CD14-positive monocyte (primary cell): Measurements from ENCODE around the gene ACKR4. TPM values are rescaled to one million over a fixed set of nuclear protein-coding genes. Genes with fewer than 3 reads are reported as not detected.

Experiments
- DNase-seq, 3 donors: peaks; one replicate each; pipeline ENCODE4 v3.0.0-alpha.2; 2011 to 2022
- H2AFZ ChIP-seq: 2 replicates; pipeline ENCODE4 v1.6.0; 2012; ENCODE audit warnings: mild to moderate bottlenecking, low read depth, low read length, inconsistent platforms; ENCODE audit not compliant: insufficient read depth, poor library complexity, severe bottlenecking
- H3K27ac ChIP-seq, 2 donors: 1 replicate in 1 of 2; 2 replicates in 1 of 2; pipeline ENCODE4 v1.5.1; 2012 to 2013; ENCODE audit warnings: low read length in 2 of 2, control low read depth in 1 of 2, inconsistent platforms in 1 of 2, low read depth in 1 of 2, mild to moderate bottlenecking in 1 of 2
- H3K27me3 ChIP-seq, 2 donors: one replicate each; pipeline versions ENCODE4 v1.6.0 to v1.6.1; 2011 to 2013; ENCODE audit warnings: low read length in 2 of 2; ENCODE audit not compliant: control insufficient read depth in 2 of 2, insufficient read depth in 2 of 2
- H3K36me3 ChIP-seq, 2 donors: replicated peaks in 1 of 2; 1 replicate in 1 of 2; 2 replicates in 1 of 2; pipeline versions ENCODE4 v1.5.1 to v1.6.1; 2012 to 2013; ENCODE audit warnings: low read length in 2 of 2, control low read depth in 1 of 2, inconsistent platforms in 1 of 2, mild to moderate bottlenecking in 1 of 2; ENCODE audit not compliant: insufficient read depth in 2 of 2, control insufficient read depth in 1 of 2
- H3K4me1 ChIP-seq, 2 donors: 1 replicate in 1 of 2; 2 replicates in 1 of 2; pipeline versions ENCODE4 v1.5.1 to v1.6.1; 2012 to 2013; ENCODE audit warnings: low read length in 2 of 2, control low read depth in 1 of 2, inconsistent platforms in 1 of 2, mild to moderate bottlenecking in 1 of 2, moderate library complexity in 1 of 2; ENCODE audit not compliant: insufficient read depth in 2 of 2, control insufficient read depth in 1 of 2
- H3K4me2 ChIP-seq: replicated peaks from 2 replicates; pipeline ENCODE3; 2012; ENCODE audit warnings: low read length, moderate library complexity, mild to moderate bottlenecking; ENCODE audit not compliant: poor library complexity, severe bottlenecking; ENCODE audit errors: extremely low read depth
- H3K4me3 ChIP-seq, 3 experiments: fragments of 200-600 bp in 1 of 3; sonication (generic) in 1 of 3; replicated peaks in 1 of 3; 1 replicate in 2 of 3; 2 replicates in 1 of 3; pipeline ENCODE4 v1.5.1; 2011 to 2013; ENCODE audit warnings: low read length in 3 of 3, mild to moderate bottlenecking in 3 of 3, control low read depth in 2 of 3, low read depth in 2 of 3, inconsistent platforms in 1 of 3, moderate library complexity in 1 of 3
- H3K79me2 ChIP-seq: 2 replicates; pipeline ENCODE4 v1.6.0; 2012; ENCODE audit warnings: mild to moderate bottlenecking, control low read depth, inconsistent platforms, low read length, moderate library complexity; ENCODE audit not compliant: insufficient read depth
- H3K9ac ChIP-seq: 2 replicates; pipeline ENCODE4 v1.6.0; 2017; ENCODE audit warnings: low read length, mild to moderate bottlenecking; ENCODE audit not compliant: insufficient read depth, poor library complexity, severe bottlenecking
- H3K9me3 ChIP-seq, 2 donors: replicated peaks in 1 of 2; 1 replicate in 1 of 2; 2 replicates in 1 of 2; pipeline versions ENCODE4 v1.5.1 to v1.6.1; 2012 to 2013; ENCODE audit warnings: low read length in 2 of 2, control low read depth in 1 of 2; ENCODE audit not compliant: control insufficient read depth in 1 of 2, insufficient read depth in 1 of 2
- H4K20me1 ChIP-seq: 2 replicates; pipeline ENCODE4 v1.6.0; 2012; ENCODE audit warnings: mild to moderate bottlenecking, low read length, control low read depth, moderate library complexity; ENCODE audit not compliant: insufficient read depth
- H3K27ac Mint-ChIP-seq, 7 donors: one replicate each; pipeline ENCODE4 v1.8.0; 2020; ENCODE audit warnings: mild to moderate bottlenecking in 7 of 7, mixed read lengths in 7 of 7, moderate library complexity in 6 of 7, inconsistent platforms in 2 of 7
- H3K27me3 Mint-ChIP-seq, 3 donors: one replicate each; pipeline ENCODE4 v1.8.0; 2021 to 2022; ENCODE audit warnings: low read depth in 3 of 3, mild to moderate bottlenecking in 3 of 3, mixed read lengths in 3 of 3, moderate library complexity in 3 of 3, inconsistent platforms in 1 of 3
- H3K36me3 Mint-ChIP-seq, 2 donors: one replicate each; pipeline ENCODE4 v1.8.0; 2020; ENCODE audit warnings: mixed read lengths in 2 of 2, inconsistent platforms in 1 of 2, mild to moderate bottlenecking in 1 of 2
- H3K4me1 Mint-ChIP-seq: one replicate; pipeline ENCODE4 v1.8.0; 2020; ENCODE audit warnings: mild to moderate bottlenecking, mixed read lengths
- H3K4me3 Mint-ChIP-seq, 2 donors: one replicate each; pipeline ENCODE4 v1.8.0; 2020; ENCODE audit warnings: mild to moderate bottlenecking in 2 of 2, mixed read lengths in 2 of 2, moderate library complexity in 1 of 2
- H3K9me3 Mint-ChIP-seq, 7 donors: one replicate each; pipeline ENCODE4 v1.8.0; 2020 to 2022; ENCODE audit warnings: mixed read lengths in 7 of 7, mild to moderate bottlenecking in 6 of 7, moderate library complexity in 6 of 7, inconsistent platforms in 2 of 7
- WGBS: methylation state at CpG from one replicate; pipeline ENCODE4 v1.1.5; 2013; ENCODE audit warnings: missing lambda C conversion rate; ENCODE audit not compliant: insufficient coverage; 5-methylcytosine and 5-hydroxymethylcytosine counted together
- intact Hi-C, 2 donors: fragments of 100-400 bp; cut with micrococcal nuclease; formaldehyde crosslinking; loops; one replicate each; pipeline versions ENCODE4 v1.15.0 to v1.15.1; 2023
- polyA plus RNA-seq, 3 donors: library from polyadenylated mRNA; depleted of rRNA in 1 of 3; unstranded in 2 of 3; stranded (reverse) in 1 of 3; fragments of 300-500 nt in 2 of 3; fragments of >200 nt in 1 of 3; fragmentation: Illumina TruSeq in 2 of 3; gene quantifications; 1 replicate in 2 of 3; 2 replicates in 1 of 3; pipeline ENCODE4 v1.2.3, GENCODE V29; 2012 to 2021
- TF ChIP-seq, protein P1 (sequence below): fragments of 200-600 bp; IDR thresholded peaks from one replicate; pipeline ENCODE4 v1.8.0; 2022; ENCODE audit warnings: antibody characterized with exemption, mild to moderate bottlenecking

The ACKR4 gene
- polyA plus RNA-seq, 3 donors, result 0.09 TPM; not detected in 2

GRCh38 chr3:132650153-132650552 is 53.1 kb downstream of the ACKR4 start:
- Mint-ChIP-seq H3K4me3 (no peak overlapping the region), H3K27me3 (no peaks in the 10 kb centered on the region), H3K27ac (no peak overlapping the region), H3K36me3 (no peaks in the 10 kb centered on the region), H3K9me3 (no peaks in the 10 kb centered on the region), H3K4me1 (peaks cover 1% of the 10 kb centered on the region)
- intact Hi-C loops, result no loop called here
- no peaks in the 10 kb centered on the region for H3K27me3 ChIP-seq
- H2AFZ ChIP-seq, result no peak overlapping the region
- H3K9me3 ChIP-seq, result no peaks in the 10 kb centered on the region
- no peaks in the 10 kb centered on the region for H3K79me2 ChIP-seq
- H4K20me1 ChIP-seq, result no peaks in the 10 kb centered on the region
- TF ChIP-seq, protein P1, sequence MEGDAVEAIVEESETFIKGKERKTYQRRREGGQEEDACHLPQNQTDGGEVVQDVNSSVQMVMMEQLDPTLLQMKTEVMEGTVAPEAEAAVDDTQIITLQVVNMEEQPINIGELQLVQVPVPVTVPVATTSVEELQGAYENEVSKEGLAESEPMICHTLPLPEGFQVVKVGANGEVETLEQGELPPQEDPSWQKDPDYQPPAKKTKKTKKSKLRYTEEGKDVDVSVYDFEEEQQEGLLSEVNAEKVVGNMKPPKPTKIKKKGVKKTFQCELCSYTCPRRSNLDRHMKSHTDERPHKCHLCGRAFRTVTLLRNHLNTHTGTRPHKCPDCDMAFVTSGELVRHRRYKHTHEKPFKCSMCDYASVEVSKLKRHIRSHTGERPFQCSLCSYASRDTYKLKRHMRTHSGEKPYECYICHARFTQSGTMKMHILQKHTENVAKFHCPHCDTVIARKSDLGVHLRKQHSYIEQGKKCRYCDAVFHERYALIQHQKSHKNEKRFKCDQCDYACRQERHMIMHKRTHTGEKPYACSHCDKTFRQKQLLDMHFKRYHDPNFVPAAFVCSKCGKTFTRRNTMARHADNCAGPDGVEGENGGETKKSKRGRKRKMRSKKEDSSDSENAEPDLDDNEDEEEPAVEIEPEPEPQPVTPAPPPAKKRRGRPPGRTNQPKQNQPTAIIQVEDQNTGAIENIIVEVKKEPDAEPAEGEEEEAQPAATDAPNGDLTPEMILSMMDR, result no peak
- no peak overlapping the region for H3K27ac ChIP-seq
- no peak overlapping the region for H3K4me2 ChIP-seq
- DNase-seq, result no peak
- no peak overlapping the region for H3K9ac ChIP-seq
- no peaks in the 10 kb centered on the region for H3K36me3 ChIP-seq
- H3K4me1 ChIP-seq, result no peaks in the 10 kb centered on the region
- no CpG with 5 or more reads among the region's 1 CpG for WGBS
- H3K4me3 ChIP-seq, result no peak overlapping the region

Other genes starting within 250 kb of the ACKR4 start
- gene DNAJC13, start 179.8 kb upstream of the ACKR4 start, polyA plus RNA-seq, result 10 to 100 TPM; 18.7 to 32.3 (median 20.8) TPM
- 10 to 100 TPM in 1 of 3 donors, under 1 TPM in 2; 0.31 to 25.4 (median 0.40) TPM for gene ACAD11, start 62.5 kb downstream of the ACKR4 start, polyA plus RNA-seq
- 10 to 100 TPM in 2 of 3 donors, 1 to 10 TPM in 1; 9.3 to 19.5 (median 13.8) TPM for gene UBA5, start 63.1 kb downstream of the ACKR4 start, polyA plus RNA-seq
- 10 to 100 TPM in 1 of 3 donors, 1 to 10 TPM in 2; 1.3 to 15.0 (median 2.0) TPM for gene NPHP3, start 125.1 kb downstream of the ACKR4 start, polyA plus RNA-seq